K562 (cell line): ENCODE results near the gene XPC. TPM values are rescaled to one million over a fixed set of nuclear protein-coding genes. Genes with fewer than 3 reads are reported as not detected.

Experiments used
- ATAC-seq: fragments of 200-7000 bp; cut with Tn5 transposase; 3 replicates; pipeline ENCODE4 v1.9.1; 2020; ENCODE audit warnings: moderate library complexity
- BruUV-seq: library from RNA; stranded (reverse); fragments of 400-500 nt; replicated peaks from 2 replicates; lab custom pipeline; 2021; lab: Mats Ljungman, UMichigan
- CTCF ChIA-PET: fragments of 300-600 bp; formaldehyde crosslinking; extraction: SDS; loops from one replicate; lab custom pipeline; 2021; ENCODE audit warnings: low intra/inter-chr PET ratio; lab: Yijun Ruan, JAX
- POLR2A ChIA-PET: fragments of 300-600, 350-650 bp; sonication (Branson Sonifier 250); formaldehyde crosslinking; extraction: SDS; loops from one replicate; lab custom pipeline; 2021; ENCODE audit warnings: antibody characterized with exemption, inconsistent platforms; lab: Yijun Ruan, JAX
- DNase-seq, 4 experiments: peaks; one replicate each; pipeline versions ENCODE4 v3.0.0 to v3.0.0-alpha.2; 2011 to 2018; ENCODE audit warnings: low spot score in 3 of 4, mixed read lengths in 3 of 4; ENCODE audit errors: extremely low read depth in 1 of 4
- FAIRE-seq: peaks from 2 replicates; lab custom pipeline; 2011; peaks lifted over from hg19 to GRCh38; lab: Jason Lieb, UNC
- H2AFZ ChIP-seq: 2 replicates; pipeline ENCODE4 v1.6.0; 2011; ENCODE audit warnings: low read depth, low read length, control low read depth, inconsistent platforms
- H3K27ac ChIP-seq: fragments of 200-600 bp; 3 replicates; pipeline ENCODE4 v1.8.0; 2011; ENCODE audit warnings: low read depth, mild to moderate bottlenecking, control low read depth, inconsistent platforms, low read length, moderate library complexity, mixed read lengths; ENCODE audit errors: extremely low read depth
- H3K27me3 ChIP-seq, 2 experiments: fragments of 300-600 bp in 1 of 2; 2 replicates in 1 of 2; 3 replicates in 1 of 2; pipeline versions ENCODE4 v1.6.0 to v1.8.0; 2011; ENCODE audit warnings: inconsistent platforms in 2 of 2, low read length in 2 of 2, mild to moderate bottlenecking in 1 of 2, mixed read lengths in 1 of 2, moderate library complexity in 1 of 2; ENCODE audit not compliant: control insufficient read depth in 2 of 2, insufficient read depth in 2 of 2
- H3K36me3 ChIP-seq: fragments of 300-600 bp; 3 replicates; pipeline ENCODE4 v1.8.0; 2011; ENCODE audit warnings: mild to moderate bottlenecking, low read length, inconsistent platforms; ENCODE audit not compliant: control insufficient read depth, insufficient read depth
- H3K4me1 ChIP-seq, 2 experiments: fragments of 200-600 bp in 1 of 2; replicated peaks in 1 of 2; 2 replicates in 1 of 2; 3 replicates in 1 of 2; pipeline versions ENCODE4 v1.5.1 to v1.8.0; 2011; ENCODE audit warnings: inconsistent platforms in 2 of 2, low read length in 2 of 2, mild to moderate bottlenecking in 1 of 2, mixed read lengths in 1 of 2, moderate library complexity in 1 of 2; ENCODE audit not compliant: control insufficient read depth in 2 of 2, insufficient read depth in 2 of 2
- H3K4me2 ChIP-seq: 2 replicates; pipeline ENCODE4 v1.6.1; 2011; ENCODE audit warnings: low read length, control low read depth, inconsistent platforms, mixed read lengths; ENCODE audit not compliant: insufficient read depth
- H3K4me3 ChIP-seq: fragments of 200-600 bp; sonication (generic), shearing (Covaris generic); 2 replicates; pipeline ENCODE4 v1.5.1; 2016; ENCODE audit warnings: control low read depth, inconsistent platforms
- H3K79me2 ChIP-seq: fragments of 200-600 bp; 3 replicates; pipeline ENCODE4 v1.8.0; 2011; ENCODE audit warnings: low read length, inconsistent platforms; ENCODE audit not compliant: control insufficient read depth, insufficient read depth
- H3K9ac ChIP-seq, 2 experiments: 2 replicates each; pipeline versions ENCODE4 v1.6.0 to v1.6.1; 2011; ENCODE audit warnings: low read depth in 2 of 2, low read length in 2 of 2, control low read depth in 1 of 2, inconsistent platforms in 1 of 2, mild to moderate bottlenecking in 1 of 2, mixed read lengths in 1 of 2; ENCODE audit not compliant: insufficient read depth in 1 of 2
- H3K9me1 ChIP-seq: one replicate; pipeline ENCODE4 v1.6.0; 2011; ENCODE audit warnings: inconsistent platforms, mild to moderate bottlenecking, low read length, moderate library complexity; ENCODE audit not compliant: control insufficient read depth, insufficient read depth
- H3K9me3 ChIP-seq: replicated peaks from 2 replicates; pipeline ENCODE4 v1.5.1; 2011; ENCODE audit warnings: low read depth, low read length, inconsistent platforms; ENCODE audit not compliant: control insufficient read depth, insufficient read depth
- H4K20me1 ChIP-seq: replicated peaks from 2 replicates; pipeline ENCODE4 v1.6.1; 2011; ENCODE audit warnings: low read length, inconsistent platforms, mixed read lengths; ENCODE audit not compliant: control insufficient read depth, insufficient read depth
- CBX5 ChIP-seq: IDR thresholded peaks from 2 replicates; pipeline ENCODE4 v1.6.1; 2014; ENCODE audit warnings: low read depth, borderline replicate concordance
- ELF4 ChIP-seq: fragments of 450-650 bp; formaldehyde crosslinking; IDR thresholded peaks from 2 replicates; pipeline ENCODE4 v1.4.0; 2022; ENCODE audit warnings: missing genetic modification characterization
- FOXK2 ChIP-seq, 2 experiments: fragments of 450-650 bp; IDR thresholded peaks in 1 of 2; conservative IDR thresholded peaks in 1 of 2; 2 replicates each; pipeline ENCODE4 v1.6.1; 2016; ENCODE audit warnings: low read depth in 2 of 2, mild to moderate bottlenecking in 1 of 2
- HLTF ChIP-seq: fragments of 450-650 bp; IDR thresholded peaks from 2 replicates; pipeline ENCODE4 v1.6.1; 2016
- ID3 ChIP-seq, 2 experiments: fragments of 250-450 bp in 1 of 2; fragments of 450-650 bp in 1 of 2; sonication (Bioruptor Pico) in 1 of 2; IDR thresholded peaks; 2 replicates each; pipeline versions ENCODE4 v1.6.1 to v1.8.0; 2016 to 2021; ENCODE audit warnings: mild to moderate bottlenecking in 2 of 2, moderate library complexity in 2 of 2, missing compliant biosample characterization in 1 of 2, missing genetic modification characterization in 1 of 2
- MIER1 ChIP-seq: fragments of 450-650 bp; IDR thresholded peaks from 2 replicates; pipeline ENCODE4 v1.6.1; 2016; ENCODE audit warnings: antibody characterized with exemption, mild to moderate bottlenecking, low read depth
- NBN ChIP-seq: fragments of 450-650 bp; IDR thresholded peaks from 2 replicates; pipeline ENCODE4 v1.6.1; 2016; ENCODE audit warnings: low read depth, mild to moderate bottlenecking
- NR2C1 ChIP-seq, 2 experiments: fragments of 450-650 bp; IDR thresholded peaks; 2 replicates each; pipeline ENCODE4 v1.6.1; 2017; ENCODE audit warnings: mild to moderate bottlenecking in 2 of 2, antibody characterized with exemption in 1 of 2, inconsistent platforms in 1 of 2, missing compliant biosample characterization in 1 of 2, missing genetic modification characterization in 1 of 2
- POLR2B ChIP-seq: fragments of 450-650 bp; IDR thresholded peaks from 2 replicates; pipeline ENCODE4 v1.6.1; 2018; ENCODE audit warnings: low read depth; ENCODE audit not compliant: partially characterized antibody
- RAD21 ChIP-seq, 2 experiments: fragments of 250-450 bp in 1 of 2; fragments of 450-650 bp in 1 of 2; sonication (Bioruptor Pico) in 1 of 2; formaldehyde crosslinking in 1 of 2; IDR thresholded peaks in 1 of 2; conservative IDR thresholded peaks in 1 of 2; 2 replicates each; pipeline versions ENCODE4 v1.4.0 to v1.8.0; 2020 to 2022; ENCODE audit warnings: mild to moderate bottlenecking in 2 of 2, moderate library complexity in 1 of 2
- SETDB1 ChIP-seq: IDR thresholded peaks from one replicate; pipeline ENCODE4 v1.6.1; 2012; ENCODE audit warnings: low read length, control low read depth, inconsistent platforms
- TCFL5 ChIP-seq: fragments of 250-450 bp; sonication (Bioruptor Pico); conservative IDR thresholded peaks from 2 replicates; pipeline ENCODE4 v1.6.1; 2021; ENCODE audit warnings: mild to moderate bottlenecking, moderate library complexity, matching md5 sums
- TRIM28 ChIP-seq: fragments of 450-650 bp; IDR thresholded peaks from 2 replicates; pipeline ENCODE4 v1.6.1; 2017
- ZNF518B ChIP-seq: fragments of 250-450 bp; sonication (Bioruptor Pico); IDR thresholded peaks from 2 replicates; pipeline ENCODE4 v1.5.0; 2021; ENCODE audit warnings: mild to moderate bottlenecking, moderate library complexity
- WGBS: fragments of 100-300 bp; shearing (Covaris generic); methylation state at CpG from one replicate; pipeline ENCODE4 v1.1.6; 2016; ENCODE audit warnings: low coverage, mixed read lengths; ENCODE audit not compliant: insufficient coverage; ENCODE audit errors: missing lambda C conversion rate; 5-methylcytosine and 5-hydroxymethylcytosine counted together
- in situ Hi-C: fragments of 300-500 bp; cut with MboI; formaldehyde crosslinking; loops from 4 replicates; pipeline ENCODE4 v1.15.0; 2018; ENCODE audit warnings: inconsistent platforms, mixed read lengths
- intact Hi-C: fragments of 100-400 bp; cut with micrococcal nuclease; formaldehyde crosslinking; loops from 2 replicates; pipeline ENCODE4 v1.14.2; 2022
- polyA plus RNA-seq, 8 experiments: library from polyadenylated mRNA; depleted of rRNA in 4 of 8; stranded (reverse) in 5 of 8; unstranded in 3 of 8; fragments of >200 nt; fragmentation: Nextera tagmentation in 2 of 8; fragmentation: Illumina TruSeq in 1 of 8; extraction: Ambion mirVana in 2 of 8; extraction: Trizol in 1 of 8; gene quantifications; 2 replicates each; pipeline versions ENCODE4 v1.2.1 to v1.2.3, GENCODE V29; 2011 to 2014; ENCODE audit warnings: inconsistent platforms in 1 of 8, missing spikeins in 1 of 8
- total RNA-seq, 7 experiments: library from RNA; depleted of rRNA in 6 of 7; stranded (reverse); fragments of >200 nt in 6 of 7; fragmentation: Illumina TruSeq in 2 of 7; extraction: Trizol in 2 of 7; gene quantifications; 2 replicates each; pipeline versions ENCODE4 v1.2.1 to v1.2.3, GENCODE V29; 2011 to 2021; ENCODE audit warnings: low replicate concordance in 1 of 7

Gene XPC
- total and polyA plus RNA-seq, 9 of the 15 experiments (the other 6 are each of a cell fraction or from before 2014, with no cell fraction given): 3.8 to 54.7 (median 41.3) TPM

- BruUV-seq: no TSS peak
- Histone ChIP-seq H3K4me1 (peaks cover 22 to 29% of the 10 kb centered on the region in 2 experiments; a peak in 4 of 5 replicates), H3K4me3 (no peak overlapping the region), H3K9me1 (no peaks in the 10 kb centered on the region), H3K9ac (no peak overlapping the region), H3K79me2 (peaks cover 80% of the 10 kb centered on the region), H4K20me1 (no peaks in the 10 kb centered on the region), H3K36me3 (peaks cover 73% of the 10 kb centered on the region), H3K9me3 (peaks cover 33% of the 10 kb centered on the region), H3K27ac (0 out of 3 replicates have a peak overlapping the region, but pooled peaks have one; percentile 6), H3K27me3 (no peaks in the 10 kb centered on the region), H2AFZ (no peak overlapping the region), H3K4me2 (no peak overlapping the region)
- DNase-seq (peak in 1 of 4 experiments; percentile 11), ATAC-seq (no peak), FAIRE-seq (no peak)
- in situ Hi-C loops: loop anchor here (5.0 kb wide), 1 partner anchor 223 kb away; no protein-coding TSS in a partner anchor
- intact Hi-C loops: loop anchor here (10.0 kb wide), 1 partner anchor 466 kb away; no protein-coding TSS in a partner anchor
- ChIA-PET CTCF (no interaction called here), POLR2A (interaction anchor here (0.6 to 1.3 kb wide), 6 partner anchors 9 to 220 kb away, joined by 3 to 4 read pairs (median 3); partner anchors contain the start of genes LSM3 and XPC)
- WGBS: 93% methylated on average over 11 of the region's 11 CpGs
- TF ChIP-seq FOXK2 (conservative IDR thresholded peaks at IDR 0.05 in 1 of 2, IDR thresholded peaks at IDR 0.05 in 1 of 2; ENCODE audit: low read depth in 2 of 2): 0 out of 4 replicates have a peak, but pooled peaks of 1 of the 2 experiments have one; percentile 11
- TF ChIP-seq NBN: peak; percentile 26; the same call in 1 of the 2 replicates
- 0 out of 4 replicates have a peak, but pooled peaks of 1 of the 2 experiments have one; percentile 5 for TF ChIP-seq RAD21 (CRISPR knock-in tag; conservative IDR thresholded peaks at IDR 0.05 in 1 of 2, IDR thresholded peaks at IDR 0.05 in 1 of 2)
- TF ChIP-seq ID3 (CRISPR knock-in tag; IDR thresholded peaks at IDR 0.05): no peak
- peak; percentile 39; the same call in 1 of the 2 replicates for TF ChIP-seq ID3 (tag; IDR thresholded peaks at IDR 0.05)
- no peak for TF ChIP-seq ELF4 (CRISPR knock-in tag)
- TF ChIP-seq POLR2B: peak; percentile 19
- peak; percentile 59; the same call in 1 of the 2 replicates for TF ChIP-seq CBX5
- no peak for TF ChIP-seq ZNF518B (CRISPR knock-in tag)
- TF ChIP-seq MIER1: peak; percentile 43; the same call in 1 of the 2 replicates
- no peak for TF ChIP-seq NR2C1 (IDR thresholded peaks at IDR 0.05)
- 0 out of 2 replicates have a peak, but pooled peaks have one; percentile 18 for TF ChIP-seq NR2C1 (tag; IDR thresholded peaks at IDR 0.05)
- no peak for TF ChIP-seq SETDB1
- TF ChIP-seq TCFL5: no peak
- TF ChIP-seq HLTF: peak; percentile 100
- TF ChIP-seq TRIM28: peak; percentile 96
These were observed 58.1 kb downstream of the XPC start for GRCh38 chr3:14120111-14120920.
